ENCODE measurements around the gene SOBP. TPM values are rescaled to one million over a fixed set of nuclear protein-coding genes. Genes with fewer than 3 reads are reported as not detected.

SOBP gene
- total RNA-seq, 1 experiment from 2014 or later: 1.4 TPM

GRCh38 chr6:107647439-107647948, 157.6 kb downstream of the SOBP start:
- Histone ChIP-seq H3K9me3 (replicated peaks) (no peaks in the 10 kb centered on the region), H3K27me3 (replicated peaks) (no peaks in the 10 kb centered on the region), H3K27ac (no peak overlapping the region), H3K36me3 (no peaks in the 10 kb centered on the region), H3K4me3 (no peak overlapping the region), H3K4me1 (replicated peaks) (peaks cover 5% of the 10 kb centered on the region; the same call in 1 of the 2 replicates)
- DNase-seq (ENCODE audit: low read depth in 1 of 2, low spot score in 2 of 2): no peak

GRCh38 chr6:107648983-107649382, 159.1 kb downstream of the SOBP start:
- no peak overlapping the region for H3K4me3 ChIP-seq
- peaks cover 5% of the 10 kb centered on the region for H3K4me1 ChIP-seq (replicated peaks)
- H3K27me3 ChIP-seq (replicated peaks): no peaks in the 10 kb centered on the region
- DNase-seq (ENCODE audit: low read depth in 1 of 2, low spot score in 2 of 2): no peak
- no peaks in the 10 kb centered on the region for H3K36me3 ChIP-seq
- no peaks in the 10 kb centered on the region for H3K9me3 ChIP-seq (replicated peaks)
- H3K27ac ChIP-seq: no peak overlapping the region

DNA sequence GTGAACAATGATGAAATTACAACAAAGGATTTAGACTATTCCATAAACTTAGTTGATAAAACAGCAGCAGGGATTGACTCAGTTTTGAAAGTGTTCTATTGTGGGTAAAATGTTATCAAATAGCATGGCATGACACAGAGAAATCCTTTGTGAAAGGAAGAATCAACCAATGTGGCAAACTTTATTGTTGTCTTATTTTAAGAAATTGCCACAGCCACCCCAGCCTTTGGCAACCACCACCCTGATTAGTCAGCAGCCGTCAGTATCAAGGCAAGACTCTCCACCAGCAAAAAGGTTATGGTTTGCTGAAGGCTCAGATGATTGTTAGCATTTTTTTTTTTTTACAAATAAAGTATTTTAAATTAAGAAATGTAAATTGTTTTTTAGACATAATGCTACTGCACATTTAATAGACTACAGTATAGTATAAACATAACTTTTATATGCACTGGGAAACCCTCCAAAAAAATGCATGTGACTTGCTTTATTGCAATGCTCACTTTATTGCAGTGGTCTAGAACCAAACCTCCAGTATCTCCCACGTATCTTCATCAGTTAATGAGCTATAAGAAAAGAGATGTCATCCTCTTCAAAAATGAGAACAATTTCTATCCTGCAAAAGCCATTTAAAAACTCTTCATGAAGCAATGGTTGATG, 162.7 kb downstream of the SOBP start:
- Histone ChIP-seq H3K4me3 (no peak overlapping the region), H3K4me1 (replicated peaks) (peaks cover 23% of the 10 kb centered on the region), H3K9me3 (replicated peaks) (no peaks in the 10 kb centered on the region), H3K27ac (no peak overlapping the region), H3K27me3 (replicated peaks) (no peaks in the 10 kb centered on the region), H3K36me3 (no peaks in the 10 kb centered on the region)
- DNase-seq (ENCODE audit: low read depth in 1 of 2, low spot score in 2 of 2): peak in 1 of 2 experiments; percentile 18

GRCh38 chr6:107653183-107653580, 163.3 kb downstream of the SOBP start:
- Histone ChIP-seq H3K36me3 (no peaks in the 10 kb centered on the region), H3K27me3 (replicated peaks) (no peaks in the 10 kb centered on the region), H3K9me3 (replicated peaks) (no peaks in the 10 kb centered on the region), H3K4me3 (no peak overlapping the region), H3K27ac (no peak overlapping the region), H3K4me1 (replicated peaks) (peaks cover 28% of the 10 kb centered on the region)
- DNase-seq (ENCODE audit: low read depth in 1 of 2, low spot score in 2 of 2): no peak

GRCh38 chr6:107653861-107654394, 164.0 kb downstream of the SOBP start:
- Histone ChIP-seq H3K27ac (no peak overlapping the region), H3K4me1 (replicated peaks) (peaks cover 35% of the 10 kb centered on the region), H3K9me3 (replicated peaks) (no peaks in the 10 kb centered on the region), H3K36me3 (no peaks in the 10 kb centered on the region), H3K4me3 (no peak overlapping the region), H3K27me3 (replicated peaks) (no peaks in the 10 kb centered on the region)
- no peak for DNase-seq (ENCODE audit: low read depth in 1 of 2, low spot score in 2 of 2)

DNA sequence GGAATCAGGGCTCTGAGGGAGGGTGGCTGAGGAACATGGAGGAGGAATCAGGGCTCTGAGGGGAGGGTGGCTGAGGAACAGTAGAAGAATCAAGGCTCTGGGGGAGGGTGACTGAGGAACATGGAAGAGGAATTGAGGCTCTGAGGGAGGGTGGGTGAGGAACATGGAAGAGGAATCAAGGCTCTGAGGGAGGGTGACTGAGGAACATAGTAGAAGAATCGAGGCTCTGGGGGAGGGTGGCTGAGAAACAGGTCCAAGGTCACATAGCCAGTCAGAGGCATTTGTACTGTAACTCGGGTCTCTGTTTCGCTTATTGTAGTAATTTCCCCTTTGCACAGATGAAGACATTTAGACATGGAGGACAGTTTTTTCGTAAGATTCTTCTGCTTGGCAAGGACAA, 164.8 kb downstream of the SOBP start:
- H3K36me3 ChIP-seq: no peaks in the 10 kb centered on the region
- H3K27me3 ChIP-seq (replicated peaks): no peaks in the 10 kb centered on the region
- H3K4me3 ChIP-seq: no peak overlapping the region
- DNase-seq (ENCODE audit: low read depth in 1 of 2, low spot score in 2 of 2): no peak
- no peaks in the 10 kb centered on the region for H3K9me3 ChIP-seq (replicated peaks)
- H3K27ac ChIP-seq: no peak overlapping the region
- peaks cover 42% of the 10 kb centered on the region for H3K4me1 ChIP-seq (replicated peaks)

- Histone ChIP-seq H3K4me3 (no peak overlapping the region), H3K9me3 (replicated peaks) (no peaks in the 10 kb centered on the region), H3K4me1 (replicated peaks) (peaks cover 42% of the 10 kb centered on the region), H3K27ac (no peak overlapping the region), H3K36me3 (no peaks in the 10 kb centered on the region), H3K27me3 (replicated peaks) (no peaks in the 10 kb centered on the region)
- no peak for DNase-seq (ENCODE audit: low read depth in 1 of 2, low spot score in 2 of 2)
Observed at GRCh38 chr6:107655245-107655644, 165.3 kb downstream of the SOBP start.

DNA sequence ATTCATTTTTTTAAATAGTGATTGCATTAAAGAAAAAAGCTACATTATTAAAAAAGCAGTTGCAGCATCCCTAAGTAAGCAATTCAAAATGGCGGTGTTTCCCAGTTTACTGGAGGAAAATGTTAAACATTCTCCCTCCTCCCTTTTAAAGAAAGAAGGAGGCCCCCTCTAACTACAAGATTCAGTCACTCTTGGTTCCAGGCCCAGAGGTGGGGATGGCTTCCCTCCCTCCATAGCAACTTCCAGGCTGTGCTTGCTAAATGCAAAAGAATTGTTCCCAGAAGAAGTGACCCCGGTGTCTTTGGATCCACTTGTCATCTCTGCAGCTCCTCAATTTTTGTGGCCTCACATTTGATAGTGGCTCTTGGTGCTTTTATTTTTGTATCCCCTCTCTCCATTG, 165.9 kb downstream of the SOBP start:
- Histone ChIP-seq H3K27ac (no peak overlapping the region), H3K27me3 (replicated peaks) (no peaks in the 10 kb centered on the region), H3K4me1 (replicated peaks) (peaks cover 42% of the 10 kb centered on the region), H3K36me3 (no peaks in the 10 kb centered on the region), H3K9me3 (replicated peaks) (no peaks in the 10 kb centered on the region), H3K4me3 (no peak overlapping the region)
- DNase-seq (ENCODE audit: low read depth in 1 of 2, low spot score in 2 of 2): no peak

DNA sequence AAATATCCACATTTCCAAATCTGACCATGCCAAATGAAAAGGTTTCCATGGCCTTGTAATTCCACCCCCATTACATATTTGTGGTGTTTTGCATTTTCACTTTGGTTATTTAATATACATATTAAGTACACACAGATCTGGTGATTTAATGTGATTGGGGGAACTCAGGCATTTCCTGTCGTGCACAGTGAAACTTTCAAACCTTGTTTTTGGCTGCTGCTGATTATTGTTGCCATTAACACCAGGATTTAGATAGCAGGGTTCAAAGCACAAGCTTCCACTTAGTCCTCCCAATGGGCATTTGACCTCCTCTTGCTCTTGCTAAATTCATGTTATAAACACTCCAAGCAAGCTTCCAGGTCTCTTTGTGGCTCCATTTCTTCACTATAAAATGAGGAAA, 166.5 kb downstream of the SOBP start:
- Histone ChIP-seq H3K9me3 (replicated peaks) (no peaks in the 10 kb centered on the region), H3K27ac (no peak overlapping the region), H3K4me3 (no peak overlapping the region), H3K27me3 (replicated peaks) (no peaks in the 10 kb centered on the region), H3K36me3 (no peaks in the 10 kb centered on the region), H3K4me1 (replicated peaks) (peaks cover 42% of the 10 kb centered on the region)
- DNase-seq (ENCODE audit: low read depth in 1 of 2, low spot score in 2 of 2): no peak

DNA sequence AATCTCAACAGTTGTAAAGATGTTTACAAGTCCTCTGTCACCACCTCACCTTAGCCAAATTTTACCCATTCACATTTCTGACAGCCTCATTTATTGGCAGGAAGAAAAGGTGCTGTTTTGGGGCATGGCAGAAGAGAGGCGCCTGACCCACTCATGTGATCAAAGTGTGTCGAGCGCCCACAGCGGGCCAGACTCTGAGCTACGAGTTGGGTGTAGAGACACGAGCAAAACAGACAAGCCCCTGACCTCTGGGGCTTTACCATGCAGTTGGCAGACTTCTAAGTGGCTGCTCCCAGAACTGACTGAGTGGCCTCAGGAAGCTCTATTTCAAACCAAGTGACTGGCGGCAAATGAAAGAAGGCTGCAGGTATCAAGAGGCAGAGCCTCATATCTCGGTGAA, 167.0 kb downstream of the SOBP start:
- H3K27ac ChIP-seq: no peak overlapping the region
- H3K27me3 ChIP-seq (replicated peaks): no peaks in the 10 kb centered on the region
- no peaks in the 10 kb centered on the region for H3K9me3 ChIP-seq (replicated peaks)
- no peak overlapping the region for H3K4me3 ChIP-seq
- peaks cover 41% of the 10 kb centered on the region for H3K4me1 ChIP-seq (replicated peaks)
- no peaks in the 10 kb centered on the region for H3K36me3 ChIP-seq
- DNase-seq (ENCODE audit: low read depth in 1 of 2, low spot score in 2 of 2): no peak

- no peaks in the 10 kb centered on the region for H3K36me3 ChIP-seq
- H3K27ac ChIP-seq: no peak overlapping the region
- H3K4me1 ChIP-seq (replicated peaks): peaks cover 36% of the 10 kb centered on the region
- no peaks in the 10 kb centered on the region for H3K27me3 ChIP-seq (replicated peaks)
- H3K4me3 ChIP-seq: peak overlapping the region; percentile 27
- DNase-seq (ENCODE audit: low read depth in 1 of 2, low spot score in 2 of 2): no peak
- no peaks in the 10 kb centered on the region for H3K9me3 ChIP-seq (replicated peaks)
Observed at GRCh38 chr6:107657373-107657754, 167.4 kb downstream of the SOBP start.

- peak; percentile 85 for DNase-seq (ENCODE audit: low read depth in 1 of 2, low spot score in 2 of 2)
- Histone ChIP-seq H3K4me1 (replicated peaks) (peaks cover 36% of the 10 kb centered on the region), H3K9me3 (replicated peaks) (no peaks in the 10 kb centered on the region), H3K4me3 (peak overlapping the region; percentile 27), H3K36me3 (no peaks in the 10 kb centered on the region), H3K27ac (no peak overlapping the region; the same call in 1 of the 2 replicates), H3K27me3 (replicated peaks) (no peaks in the 10 kb centered on the region)
Observed at GRCh38 chr6:107657755-107658461, 168.0 kb downstream of the SOBP start.

- H3K9me3 ChIP-seq (replicated peaks): no peaks in the 10 kb centered on the region
- H3K4me1 ChIP-seq (replicated peaks): peaks cover 36% of the 10 kb centered on the region
- H3K36me3 ChIP-seq: no peaks in the 10 kb centered on the region
- DNase-seq (ENCODE audit: low read depth in 1 of 2, low spot score in 2 of 2): no peak
- peak overlapping the region; percentile 27 for H3K4me3 ChIP-seq
- no peaks in the 10 kb centered on the region for H3K27me3 ChIP-seq (replicated peaks)
- no peak overlapping the region for H3K27ac ChIP-seq
Observed at GRCh38 chr6:107658920-107659865, 169.3 kb downstream of the SOBP start.

Data from SJSA1 (cell line).